Stimulated activated CD4-positive, alpha-beta T cell treated with anti-CD3 and anti-CD28 coated beads, Interleukin-15, amount 100 ng/mL, for 1 hour (primary cell): Measurements from ENCODE around the gene CROCC.
"Not testable (repeated sequence)": the region's sequence is repeated elsewhere in the genome, so short reads cannot be mapped to it uniquely, and the experiment has no call there.

ENCODE experiments used
- DNase-seq, 2 donors: peaks; one replicate each; pipeline ENCODE4 v3.0.0-alpha.2; 2020; ENCODE audit warnings: low read depth in 1 of 2, low spot score in 1 of 2

CROCC gene

GRCh38 chr1:16896316-16897055 lies 25.2 kb upstream of the CROCC start:
- peak; percentile 42 to 64 for DNase-seq

- DNase-seq, result not testable (repeated sequence)
These were observed 24.1 kb upstream of the CROCC start for GRCh38 chr1:16897653-16898052.

GRCh38 chr1:16898298-16898697 lies 23.4 kb upstream of the CROCC start:
- not testable (repeated sequence) for DNase-seq

GRCh38 chr1:16899020-16899419 lies 22.7 kb upstream of the CROCC start:
- not testable (repeated sequence) for DNase-seq

GRCh38 chr1:16900751-16901150 lies 21.0 kb upstream of the CROCC start:
- DNase-seq, result no peak

- DNase-seq, result not testable (repeated sequence)
These were observed 20.4 kb upstream of the CROCC start for GRCh38 chr1:16901371-16901770.

GRCh38 chr1:16903054-16903453 lies 18.7 kb upstream of the CROCC start:
- no peak for DNase-seq

GRCh38 chr1:16903458-16903796 lies 18.3 kb upstream of the CROCC start:
- no peak for DNase-seq

- peak; percentile 93 to 100 for DNase-seq
These were observed 17.1 kb upstream of the CROCC start for GRCh38 chr1:16904560-16905109.

GRCh38 chr1:16905110-16905867 lies 16.4 kb upstream of the CROCC start:
- no peak for DNase-seq

- DNase-seq, result no peak
These were observed 15.6 kb upstream of the CROCC start for GRCh38 chr1:16905868-16906702.

- DNase-seq, result no peak
These were observed 14.9 kb upstream of the CROCC start for GRCh38 chr1:16906873-16907272.

- no peak for DNase-seq
These were observed 13.6 kb upstream of the CROCC start for GRCh38 chr1:16907870-16908758.

- DNase-seq, result not testable (repeated sequence)
These were observed 9.6 kb upstream of the CROCC start for GRCh38 chr1:16911851-16912721.

- DNase-seq, result not testable (repeated sequence)
These were observed 9.0 kb upstream of the CROCC start for GRCh38 chr1:16912742-16913141.

GRCh38 chr1:16913181-16913832 lies 8.4 kb upstream of the CROCC start:
- no peak for DNase-seq

- DNase-seq, result peak; percentile 98
These were observed 7.7 kb upstream of the CROCC start for GRCh38 chr1:16913833-16914662.
